SK-N-SH treated with all-trans-retinoic acid at 6 μM for 48 hours (cell line): ENCODE measurements around the gene SLC16A10.

Source experiments
- ARNTL ChIP-seq: fragments of 450-650 bp; formaldehyde crosslinking; IDR thresholded peaks from 2 replicates; pipeline ENCODE4 v1.5.0; 2020; ENCODE audit warnings: low read depth, mild to moderate bottlenecking, moderate library complexity, borderline replicate concordance
- CREB5 ChIP-seq: fragments of 250-450 bp; sonication (Bioruptor Pico); IDR thresholded peaks from 2 replicates; pipeline ENCODE4 v1.5.1; 2020; ENCODE audit warnings: low read depth, mild to moderate bottlenecking, moderate library complexity
- RARB ChIP-seq: fragments of 250-450 bp; sonication (Bioruptor Pico); IDR thresholded peaks from 2 replicates; pipeline ENCODE4 v1.8.0; 2021; ENCODE audit warnings: mild to moderate bottlenecking, moderate library complexity

- TF ChIP-seq RARB (CRISPR knock-in tag) = no peak
- TF ChIP-seq ARNTL (CRISPR knock-in tag) = no peak
- no peak for TF ChIP-seq CREB5 (CRISPR knock-in tag)
Measured at GRCh38 chr6:111129013-111129412, 41.7 kb downstream of the SLC16A10 start.
